PFSK-1 (cell line): Measurements from ENCODE around the gene RUNX3.

Experiments
- REST ChIP-seq, 2 experiments: IDR thresholded peaks; 2 replicates each; pipeline versions ENCODE4 v1.6.1 to v1.8.0; 2011 to 2012; ENCODE audit warnings: low read depth in 2 of 2, low read length in 2 of 2, control low read depth in 1 of 2, inconsistent platforms in 1 of 2, mild to moderate bottlenecking in 1 of 2, moderate library complexity in 1 of 2; ENCODE audit not compliant: insufficient read depth in 1 of 2
- SIN3A ChIP-seq: IDR thresholded peaks from 2 replicates; pipeline ENCODE4 v1.6.1; 2012; ENCODE audit warnings: mild to moderate bottlenecking, low read length, moderate library complexity, borderline replicate concordance; ENCODE audit not compliant: insufficient read depth
- TAF1 ChIP-seq: IDR thresholded peaks from 2 replicates; pipeline ENCODE4 v1.6.1; 2012; ENCODE audit warnings: low read length, control low read depth, borderline replicate concordance; ENCODE audit not compliant: insufficient read depth

DNA sequence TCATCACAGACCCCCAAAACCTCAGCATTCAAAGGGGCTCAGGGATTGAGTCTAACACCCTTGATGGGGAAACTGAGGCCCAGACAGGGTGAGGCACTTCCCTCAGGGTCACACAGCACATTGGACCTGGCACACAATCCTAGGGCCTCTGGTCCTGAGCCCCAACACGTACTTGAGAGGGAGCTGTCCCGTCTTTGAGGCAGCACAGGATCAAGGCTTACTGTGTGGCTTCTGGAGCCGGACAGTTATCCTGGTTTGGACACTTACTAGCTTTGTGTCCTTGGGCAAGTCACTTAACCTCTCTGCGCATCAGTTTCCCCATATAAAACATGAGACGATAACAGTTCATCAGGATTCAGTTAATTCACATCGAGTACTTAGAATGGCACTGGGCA is 26.5 kb downstream of the RUNX3 start:
- TF ChIP-seq SIN3A, result no peak
- no peak for TF ChIP-seq TAF1
- no peak for TF ChIP-seq REST (IDR thresholded peaks at IDR 0.05; ENCODE audit: insufficient read depth in 1 of 2, low read depth in 2 of 2, low read length in 2 of 2)
